ENCODE data around the gene TNFRSF14.

TNFRSF14 gene

DNA sequence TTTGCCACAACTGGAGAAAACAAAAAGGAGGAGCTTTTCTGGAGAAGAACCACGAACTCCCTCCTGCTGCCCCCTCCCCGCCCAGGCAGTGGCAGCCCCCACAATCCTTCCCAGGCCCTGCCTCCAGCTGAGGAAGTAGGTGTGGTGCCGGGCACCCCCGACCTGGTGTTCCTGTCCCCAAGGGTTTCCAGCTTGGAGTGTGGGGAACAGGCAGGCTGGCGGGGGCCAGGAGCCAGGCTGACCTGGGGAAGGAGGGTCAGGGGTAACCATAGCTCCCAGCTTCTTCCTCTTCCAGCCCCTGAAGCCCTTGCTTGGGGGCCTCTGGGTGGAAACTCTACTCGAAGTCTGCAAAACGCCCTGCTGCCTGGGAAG, 21.9 kb upstream of the TNFRSF14 start:
- no peaks in the 10 kb centered on the region for H3K36me3 ChIP-seq (ENCODE audit: control insufficient read depth, insufficient read depth, low read length)
- no peak overlapping the region for H3K4me3 ChIP-seq (ENCODE audit: low read length)
- H3K27me3 ChIP-seq (ENCODE audit: control insufficient read depth, insufficient read depth, low read length) = peaks cover 78% of the 10 kb centered on the region
- no peaks in the 10 kb centered on the region for H3K9me3 ChIP-seq (ENCODE audit: control insufficient read depth, low read length)
- peaks cover 38% of the 10 kb centered on the region for H3K4me1 ChIP-seq (ENCODE audit: control insufficient read depth, insufficient read depth, low read length)
- H3K9ac ChIP-seq (ENCODE audit: low read length) = no peak overlapping the region

DNA sequence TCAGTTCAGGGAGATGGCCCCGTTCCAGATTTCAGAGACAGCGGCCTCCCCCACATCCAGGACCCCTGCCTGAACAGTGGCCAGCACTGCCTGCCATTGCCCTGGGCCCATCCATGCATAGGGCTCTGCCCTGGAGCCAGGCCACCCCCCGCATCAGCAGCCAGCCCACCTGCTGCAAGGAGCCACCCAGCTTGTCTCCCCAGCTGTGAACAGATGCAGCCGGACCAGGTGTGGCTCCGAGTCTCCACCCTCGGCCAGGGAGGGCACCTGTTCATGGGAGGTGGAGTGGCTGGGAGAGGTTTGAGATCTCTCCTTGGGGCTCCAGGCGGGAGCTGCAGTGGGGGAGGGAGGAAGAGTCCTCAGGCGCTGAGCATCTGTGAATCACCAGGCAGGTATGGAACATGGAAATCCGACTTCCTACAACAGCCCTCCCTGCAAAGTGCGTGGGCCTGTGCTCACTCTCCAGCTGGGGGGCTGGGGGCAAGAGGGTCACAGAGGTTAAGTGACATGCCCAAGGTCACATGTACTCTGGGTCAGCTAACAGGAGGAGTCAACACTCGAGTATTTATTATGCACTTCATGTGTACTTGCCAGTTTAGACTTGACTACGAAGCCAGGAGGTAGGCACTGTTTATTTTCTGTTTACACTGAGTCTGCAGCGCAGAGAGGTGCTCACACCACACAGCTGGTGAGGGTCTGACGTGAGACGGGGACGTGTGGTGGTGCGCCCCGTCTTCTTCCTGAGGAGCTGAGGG, 21.3 kb upstream of the TNFRSF14 start:
- no peak overlapping the region for H3K9ac ChIP-seq (ENCODE audit: low read length)
- peaks cover 76% of the 10 kb centered on the region for H3K27me3 ChIP-seq (ENCODE audit: control insufficient read depth, insufficient read depth, low read length)
- H3K9me3 ChIP-seq (ENCODE audit: control insufficient read depth, low read length) = no peaks in the 10 kb centered on the region
- peaks cover 37% of the 10 kb centered on the region for H3K4me1 ChIP-seq (ENCODE audit: control insufficient read depth, insufficient read depth, low read length)
- no peaks in the 10 kb centered on the region for H3K36me3 ChIP-seq (ENCODE audit: control insufficient read depth, insufficient read depth, low read length)
- no peak overlapping the region for H3K4me3 ChIP-seq (ENCODE audit: low read length)

DNA sequence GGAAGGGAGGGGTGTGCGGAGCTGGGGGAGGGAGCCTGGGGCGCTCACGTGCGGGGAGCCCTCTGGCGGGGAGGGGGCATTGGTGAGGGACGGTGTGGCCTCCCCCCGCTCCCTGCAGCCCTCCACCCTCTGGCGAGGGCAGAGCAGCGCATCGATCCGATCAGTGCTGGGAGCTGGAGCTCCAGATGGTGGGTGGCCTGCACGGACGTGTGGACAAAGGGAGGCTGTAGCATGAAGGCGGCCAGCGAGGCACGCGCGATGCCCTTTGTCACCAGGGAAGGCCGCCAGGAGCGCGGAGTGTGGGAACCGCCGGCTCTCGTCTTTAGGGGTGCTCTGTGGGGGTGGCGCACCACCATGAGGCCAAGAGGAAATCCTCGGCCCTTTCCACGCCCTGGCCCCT, 20.7 kb upstream of the TNFRSF14 start:
- no peaks in the 10 kb centered on the region for H3K36me3 ChIP-seq (ENCODE audit: control insufficient read depth, insufficient read depth, low read length)
- H3K9me3 ChIP-seq (ENCODE audit: control insufficient read depth, low read length) = no peaks in the 10 kb centered on the region
- H3K9ac ChIP-seq (ENCODE audit: low read length) = no peak overlapping the region
- H3K4me1 ChIP-seq (ENCODE audit: control insufficient read depth, insufficient read depth, low read length) = peaks cover 32% of the 10 kb centered on the region
- no peak overlapping the region for H3K4me3 ChIP-seq (ENCODE audit: low read length)
- H3K27me3 ChIP-seq (ENCODE audit: control insufficient read depth, insufficient read depth, low read length) = peaks cover 76% of the 10 kb centered on the region

DNA sequence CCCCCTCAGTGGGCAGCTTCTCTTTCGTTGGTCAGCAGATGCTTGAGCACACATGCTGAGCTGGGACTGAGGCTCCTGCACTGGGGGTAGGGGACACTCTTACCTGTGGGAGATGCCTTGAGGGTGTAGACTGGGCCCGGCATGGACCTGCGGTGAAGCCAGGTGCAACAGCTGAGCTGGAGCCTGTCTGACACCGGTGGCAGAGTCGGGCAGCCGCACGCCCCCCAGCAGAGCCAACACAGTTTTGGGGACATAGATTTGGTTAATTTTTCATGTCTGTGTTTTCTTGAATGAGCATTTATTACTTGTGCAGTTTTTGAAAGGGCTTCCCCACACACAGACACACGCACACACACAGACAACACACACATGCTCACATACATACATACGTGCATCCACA, 20.2 kb upstream of the TNFRSF14 start:
- peaks cover 72% of the 10 kb centered on the region for H3K27me3 ChIP-seq (ENCODE audit: control insufficient read depth, insufficient read depth, low read length)
- H3K9me3 ChIP-seq (ENCODE audit: control insufficient read depth, low read length) = no peaks in the 10 kb centered on the region
- H3K4me3 ChIP-seq (ENCODE audit: low read length) = no peak overlapping the region
- no peak overlapping the region for H3K9ac ChIP-seq (ENCODE audit: low read length)
- H3K4me1 ChIP-seq (ENCODE audit: control insufficient read depth, insufficient read depth, low read length) = peaks cover 27% of the 10 kb centered on the region
- no peaks in the 10 kb centered on the region for H3K36me3 ChIP-seq (ENCODE audit: control insufficient read depth, insufficient read depth, low read length)

DNA sequence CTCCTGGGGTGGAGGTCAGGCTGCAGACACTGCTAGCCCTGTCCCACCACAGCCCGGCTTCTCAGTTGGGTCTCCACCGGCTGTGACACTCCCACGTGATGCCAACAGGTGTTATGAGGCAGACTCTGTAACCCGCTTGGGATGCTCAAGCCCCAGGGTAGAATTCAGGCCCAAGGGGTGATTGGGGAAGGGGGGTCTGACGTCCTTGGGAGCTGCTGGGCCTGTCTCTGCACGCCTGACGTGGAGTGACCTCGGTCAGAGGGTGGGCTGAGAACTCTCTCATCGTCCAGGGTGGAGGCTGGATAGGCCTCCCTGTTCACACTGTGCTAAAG, 18.4 kb upstream of the TNFRSF14 start:
- Histone ChIP-seq H3K27me3 (ENCODE audit: control insufficient read depth, insufficient read depth, low read length) (peaks cover 65% of the 10 kb centered on the region), H3K9ac (ENCODE audit: low read length) (no peak overlapping the region), H3K9me3 (ENCODE audit: control insufficient read depth, low read length) (no peaks in the 10 kb centered on the region), H3K4me3 (ENCODE audit: low read length) (no peak overlapping the region), H3K4me1 (ENCODE audit: control insufficient read depth, insufficient read depth, low read length) (peaks cover 27% of the 10 kb centered on the region), H3K36me3 (ENCODE audit: control insufficient read depth, insufficient read depth, low read length) (no peaks in the 10 kb centered on the region)

DNA sequence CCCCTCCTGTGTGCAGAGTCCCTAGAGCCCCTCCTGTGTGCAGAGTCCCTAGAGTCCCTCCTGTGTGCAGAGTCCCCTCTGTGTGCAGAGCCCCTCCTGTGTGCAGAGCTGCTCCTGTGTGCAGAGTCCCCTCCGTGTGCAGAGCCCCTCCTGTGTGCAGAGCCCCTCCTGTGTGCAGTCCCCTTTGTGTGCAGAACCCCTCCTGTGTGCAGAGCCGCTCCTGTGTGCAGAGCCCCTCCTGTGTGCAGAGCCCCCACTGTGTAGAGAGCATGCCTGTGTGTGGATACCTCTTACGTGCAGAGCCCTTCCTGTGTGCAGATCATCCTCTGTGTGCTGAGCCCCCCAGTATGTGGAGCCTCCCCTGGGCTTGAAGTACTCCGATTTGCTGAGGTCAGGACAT, 17.8 kb upstream of the TNFRSF14 start:
- H3K9me3 ChIP-seq (ENCODE audit: control insufficient read depth, low read length) = no peaks in the 10 kb centered on the region
- peaks cover 29% of the 10 kb centered on the region for H3K4me1 ChIP-seq (ENCODE audit: control insufficient read depth, insufficient read depth, low read length)
- peaks cover 60% of the 10 kb centered on the region for H3K27me3 ChIP-seq (ENCODE audit: control insufficient read depth, insufficient read depth, low read length)
- H3K9ac ChIP-seq (ENCODE audit: low read length) = no peak overlapping the region
- H3K4me3 ChIP-seq (ENCODE audit: low read length) = no peak overlapping the region
- no peaks in the 10 kb centered on the region for H3K36me3 ChIP-seq (ENCODE audit: control insufficient read depth, insufficient read depth, low read length)

DNA sequence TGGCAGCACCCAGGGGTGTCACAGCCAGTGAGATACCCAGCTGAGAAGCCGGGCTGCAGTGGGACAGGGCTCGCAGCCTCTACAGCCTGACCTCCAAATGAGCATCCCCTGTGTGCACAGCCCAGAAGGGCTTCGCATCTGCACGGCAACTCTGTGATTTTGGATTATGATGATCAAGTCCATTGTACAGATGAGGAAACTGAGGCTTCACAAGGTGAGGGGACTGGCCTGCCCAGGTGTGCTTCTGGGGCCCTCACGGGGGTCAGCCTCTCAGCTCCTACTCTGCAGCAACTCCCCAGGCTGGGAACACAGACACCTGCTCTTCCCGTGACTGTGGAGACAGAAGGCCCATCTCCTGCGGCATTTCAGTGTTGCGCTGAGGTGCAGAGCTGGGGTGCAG, 17.3 kb upstream of the TNFRSF14 start:
- Histone ChIP-seq H3K27me3 (ENCODE audit: control insufficient read depth, insufficient read depth, low read length) (peaks cover 55% of the 10 kb centered on the region), H3K9me3 (ENCODE audit: control insufficient read depth, low read length) (no peaks in the 10 kb centered on the region), H3K36me3 (ENCODE audit: control insufficient read depth, insufficient read depth, low read length) (no peaks in the 10 kb centered on the region), H3K4me3 (ENCODE audit: low read length) (no peak overlapping the region), H3K9ac (ENCODE audit: low read length) (no peak overlapping the region), H3K4me1 (ENCODE audit: control insufficient read depth, insufficient read depth, low read length) (peaks cover 34% of the 10 kb centered on the region)

DNA sequence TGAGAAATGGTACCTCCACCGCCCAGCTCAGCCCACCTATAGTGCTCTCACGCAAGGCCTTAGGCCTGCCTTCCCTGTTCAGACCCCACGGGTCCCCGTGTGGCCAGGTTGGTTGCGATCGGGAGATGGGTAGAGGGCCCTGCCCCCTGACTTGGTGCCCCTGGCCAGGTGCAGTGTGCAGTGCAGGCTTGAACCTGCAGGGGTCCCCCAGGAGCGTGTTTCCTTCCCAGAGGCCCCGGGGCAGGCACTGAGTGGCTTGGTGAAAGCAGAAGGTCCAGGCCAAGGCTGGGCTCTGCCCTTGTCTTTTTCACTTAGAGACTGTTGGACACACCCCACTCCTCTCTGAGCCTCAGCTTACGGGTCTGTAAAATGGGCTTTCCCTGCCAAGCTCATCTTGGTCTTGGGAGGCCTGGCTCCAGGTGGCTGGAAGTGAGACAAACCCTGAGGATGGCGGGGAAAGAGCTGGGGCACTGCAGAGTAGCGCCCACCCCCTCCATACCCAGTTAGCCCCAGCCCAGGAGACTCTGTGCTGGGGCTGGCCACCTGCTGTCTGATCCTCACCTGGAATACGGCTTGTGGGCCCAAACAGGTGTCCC, 16.8 kb upstream of the TNFRSF14 start:
- Histone ChIP-seq H3K9ac (ENCODE audit: low read length) (no peak overlapping the region), H3K27me3 (ENCODE audit: control insufficient read depth, insufficient read depth, low read length) (peaks cover 50% of the 10 kb centered on the region), H3K36me3 (ENCODE audit: control insufficient read depth, insufficient read depth, low read length) (no peaks in the 10 kb centered on the region), H3K9me3 (ENCODE audit: control insufficient read depth, low read length) (no peaks in the 10 kb centered on the region), H3K4me3 (ENCODE audit: low read length) (no peak overlapping the region), H3K4me1 (ENCODE audit: control insufficient read depth, insufficient read depth, low read length) (peaks cover 39% of the 10 kb centered on the region)

DNA sequence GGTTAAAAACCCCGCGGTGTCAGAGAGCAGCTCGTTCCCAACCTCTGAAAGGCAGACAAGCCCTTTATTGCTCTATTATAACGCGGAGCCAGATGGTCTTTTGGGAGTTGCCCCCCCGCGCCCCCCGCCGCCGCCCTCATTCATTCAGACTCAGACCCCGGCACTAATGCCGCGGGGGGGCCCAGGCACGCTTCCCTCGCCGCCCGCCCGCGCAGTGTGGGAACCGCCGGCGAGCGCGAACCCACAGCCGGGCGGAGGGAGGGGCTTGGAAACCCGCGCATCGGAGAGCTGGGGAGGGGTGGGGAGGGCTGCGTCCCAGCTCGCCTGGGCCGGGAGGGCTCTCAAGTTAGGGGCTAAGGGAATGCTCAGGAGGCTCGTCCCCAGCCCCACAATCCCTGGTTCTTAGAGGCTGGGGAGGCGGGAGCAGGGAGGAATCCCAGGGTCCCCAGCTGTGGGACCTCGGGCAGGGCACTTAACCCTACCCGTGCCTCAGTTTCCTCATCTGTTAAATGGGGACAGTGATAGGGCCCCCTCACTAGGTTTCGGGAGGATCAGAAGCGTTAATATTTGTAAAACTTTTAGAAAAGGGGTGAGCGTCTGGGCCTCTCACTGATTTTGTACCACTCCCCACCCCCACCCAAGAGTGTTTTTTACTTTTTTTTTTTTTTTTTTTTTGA, 15.2 kb upstream of the TNFRSF14 start:
- H3K27me3 ChIP-seq (ENCODE audit: control insufficient read depth, insufficient read depth, low read length) = peaks cover 35% of the 10 kb centered on the region
- no peaks in the 10 kb centered on the region for H3K36me3 ChIP-seq (ENCODE audit: control insufficient read depth, insufficient read depth, low read length)
- H3K4me1 ChIP-seq (ENCODE audit: control insufficient read depth, insufficient read depth, low read length) = peaks cover 44% of the 10 kb centered on the region
- no peak overlapping the region for H3K4me3 ChIP-seq (ENCODE audit: low read length)
- no peak overlapping the region for H3K9ac ChIP-seq (ENCODE audit: low read length)
- H3K9me3 ChIP-seq (ENCODE audit: control insufficient read depth, low read length) = no peaks in the 10 kb centered on the region

DNA sequence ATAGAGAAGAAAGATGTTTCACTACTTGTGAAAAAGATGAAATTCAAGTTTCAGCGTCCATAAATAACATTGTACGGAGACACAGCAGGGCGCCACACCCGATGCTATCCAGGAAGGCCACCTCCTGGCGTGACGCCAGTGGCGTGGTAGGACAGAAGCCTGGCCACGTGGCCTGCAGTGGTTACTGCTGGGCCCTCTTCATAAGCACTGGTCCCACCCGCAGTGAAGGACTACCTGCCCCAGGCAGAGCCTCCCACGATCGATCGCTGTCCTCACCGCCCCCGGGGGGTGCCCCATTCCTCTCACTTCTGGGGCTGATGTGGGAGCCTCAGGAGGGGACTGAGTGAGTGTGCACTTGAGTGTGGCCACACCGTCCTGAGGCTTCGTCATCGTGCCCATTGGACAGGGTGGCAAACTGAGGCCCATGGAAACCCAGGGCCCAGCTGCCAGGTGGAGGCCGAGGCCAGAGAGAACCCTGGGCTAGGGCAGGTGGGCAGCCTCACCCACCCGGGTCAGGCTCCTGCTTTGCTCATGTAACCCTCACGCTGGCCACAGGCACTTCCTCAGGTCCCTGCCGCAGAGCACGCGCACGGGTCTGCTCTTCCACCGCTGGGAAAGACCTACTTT, 14.4 kb upstream of the TNFRSF14 start:
- Histone ChIP-seq H3K27me3 (ENCODE audit: control insufficient read depth, insufficient read depth, low read length) (peaks cover 35% of the 10 kb centered on the region), H3K9ac (ENCODE audit: low read length) (no peak overlapping the region), H3K9me3 (ENCODE audit: control insufficient read depth, low read length) (no peaks in the 10 kb centered on the region), H3K36me3 (ENCODE audit: control insufficient read depth, insufficient read depth, low read length) (no peaks in the 10 kb centered on the region), H3K4me1 (ENCODE audit: control insufficient read depth, insufficient read depth, low read length) (peaks cover 49% of the 10 kb centered on the region), H3K4me3 (ENCODE audit: low read length) (no peak overlapping the region)

DNA sequence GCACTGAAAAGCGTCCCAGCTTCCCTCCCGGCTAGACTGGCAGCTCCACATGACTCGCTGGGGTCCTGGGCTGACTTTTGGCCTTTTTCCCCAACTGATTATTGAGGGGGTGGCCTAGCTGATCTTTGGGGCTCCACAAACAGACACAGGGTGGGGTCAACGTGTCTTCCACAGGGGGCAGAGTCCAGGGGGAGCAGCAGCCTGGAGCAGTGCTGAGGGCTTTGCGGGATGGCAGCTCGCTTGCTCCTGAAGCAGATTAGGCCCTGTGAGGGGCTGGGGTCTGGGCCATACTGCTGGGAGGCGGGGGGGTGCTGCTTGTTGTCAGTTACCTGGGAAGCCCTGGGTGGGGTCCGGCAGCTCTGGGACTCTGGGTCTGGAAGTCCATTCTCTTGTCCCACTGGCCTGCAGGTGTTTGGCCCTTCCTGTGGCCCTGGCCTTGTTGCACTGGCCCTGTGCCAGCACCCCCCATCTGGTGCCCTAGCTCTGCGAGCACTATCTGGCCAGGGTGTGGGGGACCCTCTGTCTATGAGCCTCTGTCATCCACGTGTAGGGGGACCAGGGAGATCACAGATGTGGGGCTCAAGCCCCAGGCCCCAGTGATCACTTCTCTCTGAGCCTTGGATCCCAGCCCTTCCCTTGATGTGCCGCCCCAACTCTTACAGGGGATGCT, 13.8 kb upstream of the TNFRSF14 start:
- no peak overlapping the region for H3K9ac ChIP-seq (ENCODE audit: low read length)
- H3K9me3 ChIP-seq (ENCODE audit: control insufficient read depth, low read length) = no peaks in the 10 kb centered on the region
- peaks cover 50% of the 10 kb centered on the region for H3K4me1 ChIP-seq (ENCODE audit: control insufficient read depth, insufficient read depth, low read length)
- H3K36me3 ChIP-seq (ENCODE audit: control insufficient read depth, insufficient read depth, low read length) = no peaks in the 10 kb centered on the region
- H3K4me3 ChIP-seq (ENCODE audit: low read length) = no peak overlapping the region
- peaks cover 29% of the 10 kb centered on the region for H3K27me3 ChIP-seq (ENCODE audit: control insufficient read depth, insufficient read depth, low read length)
